Measurements from ENCODE around the gene C11orf52. TPM values are rescaled to one million over a fixed set of nuclear protein-coding genes. Genes with fewer than 3 reads are reported as not detected.

C11orf52 gene
- total RNA-seq, 2 experiments from 2014 or later = not detected

- no peak for DNase-seq
- H3K4me1 Mint-ChIP-seq (ENCODE audit: low read depth) = peaks cover 20% of the 10 kb centered on the region
- H3K4me3 Mint-ChIP-seq = no peak overlapping the region
- intact Hi-C loops (cut with micrococcal nuclease) = loop anchor here (1.0 to 2.0 kb wide), 2 partner anchors 12 to 17 kb away; no protein-coding TSS in a partner anchor
- no peaks in the 10 kb centered on the region for H3K9me3 Mint-ChIP-seq
- peak overlapping the region; percentile 72 for H3K27ac Mint-ChIP-seq
- CTCF ChIA-PET = interaction anchor here (1.5 to 9.2 kb wide), 3 partner anchors 9 to 37 kb away, joined by 5 to 53 read pairs (median 8); no protein-coding TSS in a partner anchor
- no peaks in the 10 kb centered on the region for H3K27me3 Mint-ChIP-seq (ENCODE audit: low read depth)
- H3K36me3 Mint-ChIP-seq (ENCODE audit: low read depth) = peaks cover 1% of the 10 kb centered on the region
These were observed 25.4 kb downstream of the C11orf52 start for GRCh38 chr11:111944139-111944538.

GRCh38 chr11:111944651-111945051 lies 25.9 kb downstream of the C11orf52 start:
- DNase-seq = no peak
- CTCF ChIA-PET = interaction anchor here (1.5 to 9.2 kb wide), 3 partner anchors 9 to 37 kb away, joined by 5 to 53 read pairs (median 8); no protein-coding TSS in a partner anchor
- no peak overlapping the region for H3K4me3 Mint-ChIP-seq
- H3K36me3 Mint-ChIP-seq (ENCODE audit: low read depth) = peaks cover 1% of the 10 kb centered on the region
- intact Hi-C loops (cut with micrococcal nuclease) = loop anchor here (1.0 to 2.0 kb wide), 2 partner anchors 12 to 18 kb away; no protein-coding TSS in a partner anchor
- peaks cover 22% of the 10 kb centered on the region for H3K4me1 Mint-ChIP-seq (ENCODE audit: low read depth)
- no peaks in the 10 kb centered on the region for H3K27me3 Mint-ChIP-seq (ENCODE audit: low read depth)
- peak overlapping the region; percentile 82 for H3K27ac Mint-ChIP-seq
- no peaks in the 10 kb centered on the region for H3K9me3 Mint-ChIP-seq

GRCh38 chr11:111945198-111945597 lies 26.5 kb downstream of the C11orf52 start:
- peak overlapping the region; percentile 82 for H3K27ac Mint-ChIP-seq

GRCh38 chr11:111946499-111946898 lies 27.8 kb downstream of the C11orf52 start:
- no peak for DNase-seq
- no peak overlapping the region for H3K27ac Mint-ChIP-seq
- H3K4me1 Mint-ChIP-seq (ENCODE audit: low read depth) = peaks cover 25% of the 10 kb centered on the region
- no peaks in the 10 kb centered on the region for H3K9me3 Mint-ChIP-seq
- no peaks in the 10 kb centered on the region for H3K27me3 Mint-ChIP-seq (ENCODE audit: low read depth)
- no peak overlapping the region for H3K4me3 Mint-ChIP-seq
- CTCF ChIA-PET = interaction anchor here (1.0 to 9.2 kb wide), 3 partner anchors 15 to 36 kb away, joined by 4 to 53 read pairs (median 7); no protein-coding TSS in a partner anchor
- H3K36me3 Mint-ChIP-seq (ENCODE audit: low read depth) = peaks cover 1% of the 10 kb centered on the region
- intact Hi-C loops (cut with micrococcal nuclease) = no loop called here

More at GRCh38 chr11:111945198-111945597, 26.5 kb downstream of the C11orf52 start:
- intact Hi-C loops (cut with micrococcal nuclease) = loop anchor here (2.0 kb wide), 1 partner anchor 18 kb away; no protein-coding TSS in a partner anchor
- peaks cover 1% of the 10 kb centered on the region for H3K36me3 Mint-ChIP-seq (ENCODE audit: low read depth)
- H3K9me3 Mint-ChIP-seq = no peaks in the 10 kb centered on the region
- no peak for DNase-seq
- H3K4me1 Mint-ChIP-seq (ENCODE audit: low read depth) = peaks cover 25% of the 10 kb centered on the region
- CTCF ChIA-PET = interaction anchor here (0.6 to 9.2 kb wide), 4 partner anchors 14 to 526 kb away, joined by 3 to 53 read pairs (median 6); no protein-coding TSS in a partner anchor
- H3K4me3 Mint-ChIP-seq = no peak overlapping the region
- H3K27me3 Mint-ChIP-seq (ENCODE audit: low read depth) = no peaks in the 10 kb centered on the region

GRCh38 chr11:111947143-111947542 lies 28.4 kb downstream of the C11orf52 start:
- peaks cover 25% of the 10 kb centered on the region for H3K4me1 Mint-ChIP-seq (ENCODE audit: low read depth)
- CTCF ChIA-PET = interaction anchor here (1.0 to 2.4 kb wide), 2 partner anchors 16 to 35 kb away, joined by 4 to 7 read pairs; no protein-coding TSS in a partner anchor
- no peak for DNase-seq
- no peaks in the 10 kb centered on the region for H3K27me3 Mint-ChIP-seq (ENCODE audit: low read depth)
- intact Hi-C loops (cut with micrococcal nuclease) = no loop called here
- peaks cover 1% of the 10 kb centered on the region for H3K36me3 Mint-ChIP-seq (ENCODE audit: low read depth)
- H3K27ac Mint-ChIP-seq = no peak overlapping the region
- H3K4me3 Mint-ChIP-seq = no peak overlapping the region
- H3K9me3 Mint-ChIP-seq = no peaks in the 10 kb centered on the region

GRCh38 chr11:111949519-111950426 lies 31.1 kb downstream of the C11orf52 start:
- Mint-ChIP-seq H3K9me3 (no peaks in the 10 kb centered on the region), H3K27ac (no peak overlapping the region), H3K27me3 (ENCODE audit: low read depth) (no peaks in the 10 kb centered on the region), H3K4me1 (ENCODE audit: low read depth) (peaks cover 15% of the 10 kb centered on the region), H3K4me3 (no peak overlapping the region), H3K36me3 (ENCODE audit: low read depth) (peaks cover 1% of the 10 kb centered on the region)
- no peak for DNase-seq
- intact Hi-C loops (cut with micrococcal nuclease) = no loop called here
- CTCF ChIA-PET = interaction anchor here (1.1 kb wide), 1 partner anchor 18 kb away, joined by 6 read pairs; no protein-coding TSS in a partner anchor

GRCh38 chr11:111951565-111951964 lies 32.9 kb downstream of the C11orf52 start:
- H3K4me1 Mint-ChIP-seq (ENCODE audit: low read depth) = peaks cover 10% of the 10 kb centered on the region
- DNase-seq = no peak

GRCh38 chr11:111954154-111954553 lies 35.4 kb downstream of the C11orf52 start:
- Mint-ChIP-seq H3K27ac (no peak overlapping the region), H3K4me3 (no peak overlapping the region), H3K36me3 (ENCODE audit: low read depth) (peaks cover 2% of the 10 kb centered on the region), H3K9me3 (no peaks in the 10 kb centered on the region), H3K27me3 (ENCODE audit: low read depth) (no peaks in the 10 kb centered on the region), H3K4me1 (ENCODE audit: low read depth) (peaks cover 8% of the 10 kb centered on the region)
- CTCF ChIA-PET = no interaction called here
- no peak for DNase-seq
- intact Hi-C loops (cut with micrococcal nuclease) = no loop called here

More at GRCh38 chr11:111951565-111951964, 32.9 kb downstream of the C11orf52 start:
- Mint-ChIP-seq H3K36me3 (ENCODE audit: low read depth) (no peaks in the 10 kb centered on the region), H3K27ac (no peak overlapping the region), H3K27me3 (ENCODE audit: low read depth) (no peaks in the 10 kb centered on the region), H3K9me3 (no peaks in the 10 kb centered on the region), H3K4me3 (no peak overlapping the region)
- intact Hi-C loops (cut with micrococcal nuclease) = no loop called here
- CTCF ChIA-PET = no interaction called here

GRCh38 chr11:111957663-111958444 lies 39.1 kb downstream of the C11orf52 start:
- H3K4me1 Mint-ChIP-seq (ENCODE audit: low read depth) = no peaks in the 10 kb centered on the region
- no peak for DNase-seq
- H3K9me3 Mint-ChIP-seq = no peaks in the 10 kb centered on the region
- intact Hi-C loops (cut with micrococcal nuclease) = no loop called here
- H3K36me3 Mint-ChIP-seq (ENCODE audit: low read depth) = peaks cover 2% of the 10 kb centered on the region
- H3K27me3 Mint-ChIP-seq (ENCODE audit: low read depth) = no peaks in the 10 kb centered on the region
- CTCF ChIA-PET = interaction anchor here (0.8 kb wide), 1 partner anchor 26 kb away, joined by 3 read pairs; no protein-coding TSS in a partner anchor
- no peak overlapping the region for H3K4me3 Mint-ChIP-seq
- no peak overlapping the region for H3K27ac Mint-ChIP-seq

GRCh38 chr11:111960916-111961315 lies 42.2 kb downstream of the C11orf52 start:
- H3K27me3 Mint-ChIP-seq (ENCODE audit: low read depth) = no peaks in the 10 kb centered on the region
- DNase-seq = no peak
- no peak overlapping the region for H3K4me3 Mint-ChIP-seq
- intact Hi-C loops (cut with micrococcal nuclease) = no loop called here
- CTCF ChIA-PET = interaction anchor here (0.6 to 2.5 kb wide), 3 partner anchors 20 to 108 kb away, joined by 4 to 10 read pairs (median 8); no protein-coding TSS in a partner anchor
- H3K9me3 Mint-ChIP-seq = no peaks in the 10 kb centered on the region
- H3K27ac Mint-ChIP-seq = no peak overlapping the region
- no peaks in the 10 kb centered on the region for H3K4me1 Mint-ChIP-seq (ENCODE audit: low read depth)
- H3K36me3 Mint-ChIP-seq (ENCODE audit: low read depth) = peaks cover 2% of the 10 kb centered on the region

GRCh38 chr11:111961389-111962300 lies 42.9 kb downstream of the C11orf52 start:
- no peaks in the 10 kb centered on the region for H3K27me3 Mint-ChIP-seq (ENCODE audit: low read depth)
- CTCF ChIA-PET = interaction anchor here (2.0 kb wide), 1 partner anchor 20 kb away, joined by 8 read pairs; no protein-coding TSS in a partner anchor
- no peaks in the 10 kb centered on the region for H3K9me3 Mint-ChIP-seq
- H3K4me3 Mint-ChIP-seq = no peak overlapping the region
- H3K27ac Mint-ChIP-seq = no peak overlapping the region
- DNase-seq = no peak
- H3K36me3 Mint-ChIP-seq (ENCODE audit: low read depth) = peaks cover 2% of the 10 kb centered on the region
- intact Hi-C loops (cut with micrococcal nuclease) = no loop called here
- no peaks in the 10 kb centered on the region for H3K4me1 Mint-ChIP-seq (ENCODE audit: low read depth)

Data from activated naive CD4-positive, alpha-beta T cell treated with anti-CD3 and anti-CD28 coated beads for 36 hours (primary cell).